Neural progenitor cell (in vitro differentiated cells): ENCODE results near the gene MYOF.

Experiments used
- EZH2 ChIP-seq: fragments of 200-600 bp; sonication (generic); IDR thresholded peaks from 2 replicates; pipeline ENCODE4 v1.6.1; 2017; ENCODE audit warnings: antibody characterized with exemption, mild to moderate bottlenecking, moderate library complexity
- EZH2phosphoT487 ChIP-seq: fragments of 200-600 bp; sonication (generic); IDR thresholded peaks from 2 replicates; pipeline ENCODE4 v1.6.1; 2017; ENCODE audit warnings: antibody characterized with exemption
- TF ChIP-seq, protein P1 (sequence below): fragments of 200-600 bp; sonication (generic); IDR thresholded peaks from 2 replicates; pipeline ENCODE4 v1.5.1; 2017; ENCODE audit warnings: antibody characterized with exemption, mild to moderate bottlenecking

DNA sequence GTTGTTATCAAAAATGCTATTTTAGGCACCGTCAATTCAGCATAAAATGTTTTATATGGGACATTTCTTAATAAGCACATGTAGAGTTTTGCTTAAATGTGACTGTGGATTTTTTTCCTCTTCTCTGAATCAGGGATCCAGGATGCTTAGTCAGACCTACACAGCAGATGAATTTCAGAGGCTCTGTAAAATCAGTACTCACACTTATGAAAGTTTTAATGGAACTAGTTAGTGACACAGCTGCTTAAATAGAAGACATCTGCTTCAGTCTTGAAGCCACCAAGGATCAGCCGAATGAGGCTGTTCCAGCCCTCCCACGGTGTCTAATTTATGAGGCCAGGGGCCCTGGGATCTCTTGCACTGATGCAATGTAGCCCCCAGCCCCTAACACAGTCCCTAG lies 136.0 kb downstream of the MYOF start:
- TF ChIP-seq, protein P1, sequence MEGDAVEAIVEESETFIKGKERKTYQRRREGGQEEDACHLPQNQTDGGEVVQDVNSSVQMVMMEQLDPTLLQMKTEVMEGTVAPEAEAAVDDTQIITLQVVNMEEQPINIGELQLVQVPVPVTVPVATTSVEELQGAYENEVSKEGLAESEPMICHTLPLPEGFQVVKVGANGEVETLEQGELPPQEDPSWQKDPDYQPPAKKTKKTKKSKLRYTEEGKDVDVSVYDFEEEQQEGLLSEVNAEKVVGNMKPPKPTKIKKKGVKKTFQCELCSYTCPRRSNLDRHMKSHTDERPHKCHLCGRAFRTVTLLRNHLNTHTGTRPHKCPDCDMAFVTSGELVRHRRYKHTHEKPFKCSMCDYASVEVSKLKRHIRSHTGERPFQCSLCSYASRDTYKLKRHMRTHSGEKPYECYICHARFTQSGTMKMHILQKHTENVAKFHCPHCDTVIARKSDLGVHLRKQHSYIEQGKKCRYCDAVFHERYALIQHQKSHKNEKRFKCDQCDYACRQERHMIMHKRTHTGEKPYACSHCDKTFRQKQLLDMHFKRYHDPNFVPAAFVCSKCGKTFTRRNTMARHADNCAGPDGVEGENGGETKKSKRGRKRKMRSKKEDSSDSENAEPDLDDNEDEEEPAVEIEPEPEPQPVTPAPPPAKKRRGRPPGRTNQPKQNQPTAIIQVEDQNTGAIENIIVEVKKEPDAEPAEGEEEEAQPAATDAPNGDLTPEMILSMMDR, result no peak
- TF ChIP-seq EZH2, result no peak
- TF ChIP-seq EZH2phosphoT487, result no peak
